ENCODE data around the gene QRFP. TPM values are rescaled to one million over a fixed set of nuclear protein-coding genes. Genes with fewer than 3 reads are reported as not detected.

The QRFP gene
- total RNA-seq, 2 donors from 2014 or later = not detected

- Mint-ChIP-seq H3K36me3 (ENCODE audit: insufficient read depth in 2 of 2) (no peaks in the 10 kb centered on the region), H3K27me3 (ENCODE audit: low read depth) (peaks cover 56% of the 10 kb centered on the region), H3K27ac (no peak overlapping the region), H3K4me3 (peak overlapping the region; percentile 63), H3K9me3 (no peaks in the 10 kb centered on the region), H3K4me1 (ENCODE audit: low read depth) (peaks cover 13% of the 10 kb centered on the region)
- no peak for DNase-seq
- no peak for ATAC-seq (replicated peaks in 1 of 2)
Observed at GRCh38 chr9:130937146-130938076, 40.8 kb upstream of the QRFP start.

- Mint-ChIP-seq H3K4me1 (ENCODE audit: low read depth) (peaks cover 13% of the 10 kb centered on the region), H3K36me3 (ENCODE audit: insufficient read depth in 2 of 2) (no peaks in the 10 kb centered on the region), H3K4me3 (no peak overlapping the region), H3K27ac (no peak overlapping the region), H3K27me3 (ENCODE audit: low read depth) (peaks cover 57% of the 10 kb centered on the region), H3K9me3 (no peaks in the 10 kb centered on the region)
- DNase-seq (no peak), ATAC-seq (replicated peaks in 1 of 2) (no peak)
Observed at GRCh38 chr9:130936285-130937117, 39.9 kb upstream of the QRFP start.

GRCh38 chr9:130935648-130936271 is 39.1 kb upstream of the QRFP start:
- ATAC-seq (replicated peaks in 1 of 2) = no peak
- DNase-seq = no peak
- peaks cover 55% of the 10 kb centered on the region for H3K27me3 Mint-ChIP-seq (ENCODE audit: low read depth)
- peaks cover 6% of the 10 kb centered on the region for H3K4me1 Mint-ChIP-seq (ENCODE audit: low read depth)
- no peaks in the 10 kb centered on the region for H3K36me3 Mint-ChIP-seq (ENCODE audit: insufficient read depth in 2 of 2)
- no peak overlapping the region for H3K27ac Mint-ChIP-seq
- no peak overlapping the region for H3K4me3 Mint-ChIP-seq
- no peaks in the 10 kb centered on the region for H3K9me3 Mint-ChIP-seq

- H3K4me1 Mint-ChIP-seq (ENCODE audit: low read depth) = no peaks in the 10 kb centered on the region
- ATAC-seq (replicated peaks in 1 of 2) (no peak), DNase-seq (no peak)
- H3K27ac Mint-ChIP-seq = no peak overlapping the region
- peaks cover 47% of the 10 kb centered on the region for H3K27me3 Mint-ChIP-seq (ENCODE audit: low read depth)
- H3K36me3 Mint-ChIP-seq (ENCODE audit: insufficient read depth in 2 of 2) = no peaks in the 10 kb centered on the region
- H3K9me3 Mint-ChIP-seq = no peaks in the 10 kb centered on the region
- H3K4me3 Mint-ChIP-seq = no peak overlapping the region
Observed at GRCh38 chr9:130934702-130935647, 38.4 kb upstream of the QRFP start.

GRCh38 chr9:130934246-130934645 is 37.6 kb upstream of the QRFP start:
- H3K27me3 Mint-ChIP-seq (ENCODE audit: low read depth) = peaks cover 47% of the 10 kb centered on the region
- H3K9me3 Mint-ChIP-seq = no peaks in the 10 kb centered on the region
- H3K27ac Mint-ChIP-seq = no peak overlapping the region
- H3K4me1 Mint-ChIP-seq (ENCODE audit: low read depth) = no peaks in the 10 kb centered on the region
- no peak for DNase-seq
- ATAC-seq (replicated peaks in 1 of 2) = no peak
- H3K4me3 Mint-ChIP-seq = no peak overlapping the region
- no peaks in the 10 kb centered on the region for H3K36me3 Mint-ChIP-seq (ENCODE audit: insufficient read depth in 2 of 2)

- no peak overlapping the region for H3K4me3 Mint-ChIP-seq
- ATAC-seq (replicated peaks in 1 of 2) (no peak), DNase-seq (no peak)
- peaks cover 47% of the 10 kb centered on the region for H3K27me3 Mint-ChIP-seq (ENCODE audit: low read depth)
- no peaks in the 10 kb centered on the region for H3K4me1 Mint-ChIP-seq (ENCODE audit: low read depth)
- no peak overlapping the region for H3K27ac Mint-ChIP-seq
- H3K36me3 Mint-ChIP-seq (ENCODE audit: insufficient read depth in 2 of 2) = no peaks in the 10 kb centered on the region
- H3K9me3 Mint-ChIP-seq = no peaks in the 10 kb centered on the region
Observed at GRCh38 chr9:130933114-130934046, 36.8 kb upstream of the QRFP start.

- H3K36me3 Mint-ChIP-seq (ENCODE audit: insufficient read depth in 2 of 2) = no peaks in the 10 kb centered on the region
- H3K9me3 Mint-ChIP-seq = no peaks in the 10 kb centered on the region
- peaks cover 42% of the 10 kb centered on the region for H3K27me3 Mint-ChIP-seq (ENCODE audit: low read depth)
- ATAC-seq (replicated peaks in 1 of 2) (peak in 1 of 2 donors; percentile 21), DNase-seq (no peak)
- H3K4me3 Mint-ChIP-seq = no peak overlapping the region
- H3K4me1 Mint-ChIP-seq (ENCODE audit: low read depth) = peaks cover 4% of the 10 kb centered on the region
- H3K27ac Mint-ChIP-seq = no peak overlapping the region
Observed at GRCh38 chr9:130932255-130933079, 35.9 kb upstream of the QRFP start.

- H3K4me1 Mint-ChIP-seq (ENCODE audit: low read depth) = peaks cover 4% of the 10 kb centered on the region
- no peak overlapping the region for H3K27ac Mint-ChIP-seq
- no peaks in the 10 kb centered on the region for H3K36me3 Mint-ChIP-seq (ENCODE audit: insufficient read depth in 2 of 2)
- no peak for ATAC-seq (replicated peaks in 1 of 2)
- H3K9me3 Mint-ChIP-seq = no peaks in the 10 kb centered on the region
- no peak for DNase-seq
- H3K27me3 Mint-ChIP-seq (ENCODE audit: low read depth) = peaks cover 34% of the 10 kb centered on the region
- H3K4me3 Mint-ChIP-seq = no peak overlapping the region
Observed at GRCh38 chr9:130931508-130932254, 35.1 kb upstream of the QRFP start.

GRCh38 chr9:130930804-130931349 is 34.3 kb upstream of the QRFP start:
- Mint-ChIP-seq H3K27ac (no peak overlapping the region), H3K4me1 (ENCODE audit: low read depth) (peaks cover 4% of the 10 kb centered on the region), H3K4me3 (no peak overlapping the region), H3K36me3 (ENCODE audit: insufficient read depth in 2 of 2) (no peaks in the 10 kb centered on the region), H3K9me3 (no peaks in the 10 kb centered on the region), H3K27me3 (ENCODE audit: low read depth) (peaks cover 31% of the 10 kb centered on the region)
- DNase-seq = no peak
- ATAC-seq (replicated peaks in 1 of 2) = no peak

GRCh38 chr9:130930132-130930803 is 33.7 kb upstream of the QRFP start:
- Mint-ChIP-seq H3K27me3 (ENCODE audit: low read depth) (peaks cover 30% of the 10 kb centered on the region), H3K4me1 (ENCODE audit: low read depth) (peaks cover 4% of the 10 kb centered on the region), H3K27ac (no peak overlapping the region), H3K9me3 (no peaks in the 10 kb centered on the region), H3K36me3 (ENCODE audit: insufficient read depth in 2 of 2) (no peaks in the 10 kb centered on the region), H3K4me3 (no peak overlapping the region)
- no peak for DNase-seq
- ATAC-seq (replicated peaks in 1 of 2) = no peak

All from activated T-cell treated with anti-CD3 and anti-CD28 coated beads, Interleukin-2, amount 50 U/mL, for 72 hours (primary cell).